ENCODE data around the gene EXOC4.

Gene EXOC4

DNA sequence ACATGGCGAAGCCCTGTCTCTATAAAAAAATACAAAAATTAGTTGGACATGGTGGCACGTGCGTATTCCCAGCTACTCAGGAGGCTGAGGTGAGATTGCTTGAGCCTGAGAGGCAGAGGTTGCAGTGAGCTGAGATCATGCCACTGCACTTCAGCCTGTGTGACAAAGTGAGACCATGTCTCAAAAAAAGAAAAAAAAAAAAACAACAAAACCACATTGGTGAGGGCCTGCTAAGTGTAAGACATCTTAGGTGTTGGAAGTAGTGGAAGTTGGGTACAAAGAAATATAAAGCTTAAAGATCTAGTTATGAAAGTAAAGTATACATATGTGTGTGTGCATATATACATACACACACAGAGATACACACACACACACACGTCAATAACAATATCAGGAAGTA is 228.0 kb downstream of the EXOC4 start:
- in situ Hi-C loops (cut with MboI; ENCODE audit: low sequenced_read_pairs), result no loop called here

GRCh38 chr7:133481676-133482075 is 228.8 kb downstream of the EXOC4 start:
- in situ Hi-C loops (cut with MboI; ENCODE audit: low sequenced_read_pairs), result no loop called here

- in situ Hi-C loops (cut with MboI; ENCODE audit: low sequenced_read_pairs), result no loop called here
Measured at GRCh38 chr7:133482599-133482998, 229.7 kb downstream of the EXOC4 start.

DNA sequence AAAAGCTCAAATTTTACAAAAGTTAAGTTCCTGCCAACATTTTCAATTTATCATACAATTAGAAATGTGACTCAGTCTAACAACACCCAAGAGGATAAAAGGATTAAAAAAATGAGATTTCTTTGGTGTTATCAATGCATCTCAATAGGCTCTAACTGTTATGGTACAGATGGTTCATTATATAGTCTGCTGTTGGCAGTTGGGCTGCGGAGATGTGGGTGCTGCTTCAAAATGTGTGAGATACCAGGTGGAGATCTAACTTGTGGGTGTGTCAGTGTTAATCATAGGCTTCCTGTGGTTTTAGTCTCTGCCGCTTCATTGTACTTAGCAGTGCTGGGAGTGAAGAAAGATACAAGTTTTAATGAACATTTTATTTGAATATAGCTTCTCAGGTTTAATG is 231.2 kb downstream of the EXOC4 start:
- in situ Hi-C loops (cut with MboI; ENCODE audit: low sequenced_read_pairs), result no loop called here

DNA sequence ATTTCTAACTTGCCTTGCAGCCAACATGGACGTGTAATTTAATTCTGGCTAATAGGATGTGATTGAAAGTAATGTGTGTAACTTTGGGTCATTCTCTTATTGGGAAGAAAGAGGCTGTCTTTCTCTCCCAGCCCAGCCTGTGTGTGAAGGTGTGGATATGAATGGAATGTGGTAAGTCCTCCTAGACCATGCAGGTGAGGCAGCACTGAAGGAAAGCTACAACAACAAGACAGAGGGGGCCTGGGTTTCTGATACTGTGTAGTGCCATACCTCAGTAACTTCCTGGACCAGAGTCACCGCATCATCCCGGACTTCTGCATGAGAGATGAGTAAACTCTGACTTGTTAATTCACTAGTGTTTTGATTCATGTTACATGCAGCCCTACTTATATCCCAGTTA is 237.0 kb downstream of the EXOC4 start:
- in situ Hi-C loops (cut with MboI; ENCODE audit: low sequenced_read_pairs), result no loop called here

- in situ Hi-C loops (cut with MboI; ENCODE audit: low sequenced_read_pairs), result no loop called here
Measured at GRCh38 chr7:133491201-133491691, 238.4 kb downstream of the EXOC4 start.

GRCh38 chr7:133491846-133492652 is 239.2 kb downstream of the EXOC4 start:
- in situ Hi-C loops (cut with MboI; ENCODE audit: low sequenced_read_pairs), result no loop called here

DNA sequence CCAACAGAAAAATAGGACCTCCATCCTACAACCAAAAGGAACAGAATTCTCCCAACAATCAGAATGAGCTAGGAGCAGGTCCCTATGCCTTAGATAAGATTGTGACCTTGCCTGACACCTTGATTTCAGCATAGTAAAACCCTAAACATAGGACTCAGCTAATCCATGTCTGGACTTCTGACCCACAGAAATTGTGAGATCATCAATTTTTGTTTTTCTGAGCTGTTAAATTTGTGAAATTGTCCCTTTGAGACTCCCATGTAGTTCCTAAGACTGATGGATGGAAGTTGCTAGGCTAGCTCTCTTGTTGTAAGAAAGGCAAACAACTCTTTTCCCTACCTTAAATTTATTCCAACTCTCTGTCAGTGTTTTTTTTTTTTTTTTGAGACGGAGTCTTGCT is 244.2 kb downstream of the EXOC4 start:
- in situ Hi-C loops (cut with MboI; ENCODE audit: low sequenced_read_pairs), result no loop called here

- in situ Hi-C loops (cut with MboI; ENCODE audit: low sequenced_read_pairs), result no loop called here
Measured at GRCh38 chr7:133501771-133502170, 248.9 kb downstream of the EXOC4 start.

GRCh38 chr7:133502498-133502897 is 249.6 kb downstream of the EXOC4 start:
- in situ Hi-C loops (cut with MboI; ENCODE audit: low sequenced_read_pairs), result no loop called here

GRCh38 chr7:133502972-133503371 is 250.1 kb downstream of the EXOC4 start:
- in situ Hi-C loops (cut with MboI; ENCODE audit: low sequenced_read_pairs), result no loop called here

- in situ Hi-C loops (cut with MboI; ENCODE audit: low sequenced_read_pairs), result no loop called here
Measured at GRCh38 chr7:133504825-133505224, 251.9 kb downstream of the EXOC4 start.

DNA sequence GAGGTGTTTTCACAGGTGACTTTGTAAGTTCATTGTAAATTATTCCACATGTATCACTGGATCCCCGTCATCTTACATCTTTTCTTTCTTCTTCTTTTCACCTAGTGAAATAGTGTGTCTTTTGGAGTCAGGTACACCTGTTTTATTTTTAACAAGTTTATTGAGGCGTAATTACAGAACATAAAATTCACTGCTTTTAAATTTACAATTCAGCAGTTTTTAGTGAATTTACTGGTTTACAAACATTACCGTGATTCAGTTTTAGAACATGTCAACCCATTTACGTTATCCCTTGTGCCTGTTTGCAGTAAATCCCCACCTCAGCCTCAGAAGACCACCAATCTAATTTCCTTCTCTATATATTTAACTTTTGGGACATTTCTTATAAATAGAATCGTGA is 256.9 kb downstream of the EXOC4 start:
- in situ Hi-C loops (cut with MboI; ENCODE audit: low sequenced_read_pairs), result no loop called here

DNA sequence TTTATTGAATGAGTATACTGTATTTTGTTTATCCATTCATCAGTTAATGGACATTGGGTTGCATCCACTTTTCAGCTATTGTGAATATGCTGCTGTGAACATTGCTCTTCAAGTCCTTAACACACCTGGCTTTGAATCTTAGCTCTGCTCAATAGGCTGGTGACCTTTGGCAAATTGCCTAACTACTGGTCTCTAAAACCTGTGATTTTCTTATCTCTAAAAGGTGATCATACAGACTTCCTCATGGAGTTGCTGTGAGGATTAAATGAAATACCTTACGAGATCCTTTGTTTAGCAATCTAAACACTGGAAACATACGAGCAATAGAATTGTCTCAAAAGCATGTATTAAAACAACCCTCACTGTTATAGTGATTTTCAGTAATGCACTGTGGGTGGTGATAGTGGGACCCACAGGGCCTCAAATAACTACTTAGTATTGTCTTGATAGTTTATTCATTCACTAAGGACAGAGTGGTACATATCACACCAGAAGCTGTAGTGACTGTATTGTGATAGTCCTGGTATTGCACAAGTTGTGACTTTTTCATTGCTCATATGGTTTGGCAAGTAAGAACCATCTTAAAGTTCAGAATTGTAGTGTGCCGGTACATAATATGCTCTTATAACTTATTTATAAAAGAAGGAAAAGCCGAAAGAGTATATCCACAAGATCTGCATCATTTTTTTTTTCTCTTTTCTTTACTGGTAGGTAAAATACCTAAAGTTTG is 257.6 kb downstream of the EXOC4 start:
- in situ Hi-C loops (cut with MboI; ENCODE audit: low sequenced_read_pairs), result no loop called here

GRCh38 chr7:133511252-133511651 is 258.4 kb downstream of the EXOC4 start:
- in situ Hi-C loops (cut with MboI; ENCODE audit: low sequenced_read_pairs), result no loop called here

DNA sequence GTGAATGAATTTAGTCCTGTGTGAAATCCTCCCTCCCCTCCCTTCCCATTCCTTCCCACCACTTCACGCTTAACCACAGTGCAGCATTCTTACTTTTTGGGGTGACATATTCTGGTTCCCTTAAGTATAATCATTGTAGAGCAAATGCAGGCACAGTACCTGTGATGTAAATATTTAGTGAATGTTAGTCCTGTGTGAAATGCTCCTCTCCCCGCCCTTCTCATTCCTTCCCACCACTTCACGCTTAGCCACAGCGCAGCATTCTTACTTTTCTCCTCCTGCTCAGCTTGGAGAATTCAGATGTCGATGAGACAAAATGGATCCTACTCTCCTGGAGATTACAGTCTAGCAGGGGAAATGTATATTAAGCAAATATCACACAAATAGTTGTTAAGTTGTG is 258.8 kb downstream of the EXOC4 start:
- in situ Hi-C loops (cut with MboI; ENCODE audit: low sequenced_read_pairs), result no loop called here

DNA sequence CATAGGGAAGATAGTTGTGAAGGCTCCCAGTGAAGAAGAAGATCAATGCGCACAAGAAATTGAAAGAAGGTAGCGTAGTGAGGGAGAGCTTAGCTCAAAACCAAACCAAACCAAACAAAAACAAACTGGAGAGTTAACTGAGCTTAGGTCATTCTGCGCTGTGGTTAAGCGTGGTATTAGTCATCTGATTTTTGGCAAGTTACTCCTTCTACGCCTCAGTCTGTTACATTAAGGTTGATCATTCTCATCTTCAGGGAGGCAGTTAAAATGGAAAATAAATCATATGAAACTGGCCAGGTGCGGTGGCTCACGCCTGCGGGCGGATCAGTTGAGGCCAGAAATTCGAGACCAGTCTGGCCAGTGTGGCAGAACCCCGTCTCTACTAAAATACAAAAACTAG is 259.7 kb downstream of the EXOC4 start:
- in situ Hi-C loops (cut with MboI; ENCODE audit: low sequenced_read_pairs), result no loop called here

GRCh38 chr7:133513608-133514007 is 260.7 kb downstream of the EXOC4 start:
- in situ Hi-C loops (cut with MboI; ENCODE audit: low sequenced_read_pairs), result no loop called here

DNA sequence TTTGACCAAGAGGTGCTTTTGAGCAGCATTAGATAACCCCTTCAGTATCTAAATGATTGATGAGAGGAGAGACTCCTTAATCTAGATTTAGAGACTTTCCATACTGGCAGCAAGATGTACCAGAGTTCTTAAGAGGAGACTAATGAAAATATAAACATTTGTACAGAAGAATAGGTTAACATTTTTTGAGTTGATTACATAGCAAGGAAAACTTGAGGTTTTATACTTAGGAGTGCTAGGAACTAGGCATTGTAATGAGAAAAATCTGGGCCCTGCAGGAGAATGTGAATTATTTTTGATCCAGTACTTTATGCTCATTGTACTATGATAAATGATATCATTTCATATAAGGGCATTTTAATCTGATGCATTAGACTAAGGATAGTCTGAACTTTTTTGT is 261.7 kb downstream of the EXOC4 start:
- in situ Hi-C loops (cut with MboI; ENCODE audit: low sequenced_read_pairs), result no loop called here

GRCh38 chr7:133517766-133518165 is 264.9 kb downstream of the EXOC4 start:
- in situ Hi-C loops (cut with MboI; ENCODE audit: low sequenced_read_pairs), result no loop called here

- in situ Hi-C loops (cut with MboI; ENCODE audit: low sequenced_read_pairs), result no loop called here
Measured at GRCh38 chr7:133518718-133519117, 265.8 kb downstream of the EXOC4 start.

DNA sequence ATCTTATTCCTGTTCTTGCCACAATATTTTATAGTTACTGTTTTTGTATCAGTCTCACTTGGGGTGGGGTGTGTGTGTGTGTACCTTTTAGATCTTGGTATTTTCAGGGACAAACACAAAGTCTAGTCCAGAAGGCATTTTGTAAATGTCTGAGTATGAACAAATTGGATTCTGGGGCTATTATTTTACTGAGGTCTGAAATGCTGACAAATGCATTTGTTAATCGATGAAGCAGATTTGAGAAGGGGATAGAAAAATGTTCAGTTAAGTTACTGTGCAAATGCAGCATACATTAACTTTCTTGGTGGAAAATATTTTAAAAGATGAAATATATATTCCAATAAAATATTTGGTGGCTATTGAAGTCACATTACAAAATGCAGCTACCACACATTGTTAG is 267.4 kb downstream of the EXOC4 start:
- in situ Hi-C loops (cut with MboI; ENCODE audit: low sequenced_read_pairs), result no loop called here
